ELR (cell line): ENCODE data around the gene HARS2.
"Not testable (repeated sequence)": the region's sequence is repeated elsewhere in the genome, so short reads cannot be mapped to it uniquely, and the experiment has no call there.

Experiments
- DNase-seq: peaks from one replicate; pipeline ENCODE4 v3.0.0-alpha.2; 2015; ENCODE audit warnings: low read depth

HARS2 gene

GRCh38 chr5:140700177-140701144 is 9.2 kb downstream of the HARS2 start, which contains the start of gene ZMAT2:
TSS of gene ZMAT2 (plus strand) at chr5:140700447. CDS start at chr5:140700461, 14 bp downstream.
- DNase-seq: peak; percentile 99

DNA sequence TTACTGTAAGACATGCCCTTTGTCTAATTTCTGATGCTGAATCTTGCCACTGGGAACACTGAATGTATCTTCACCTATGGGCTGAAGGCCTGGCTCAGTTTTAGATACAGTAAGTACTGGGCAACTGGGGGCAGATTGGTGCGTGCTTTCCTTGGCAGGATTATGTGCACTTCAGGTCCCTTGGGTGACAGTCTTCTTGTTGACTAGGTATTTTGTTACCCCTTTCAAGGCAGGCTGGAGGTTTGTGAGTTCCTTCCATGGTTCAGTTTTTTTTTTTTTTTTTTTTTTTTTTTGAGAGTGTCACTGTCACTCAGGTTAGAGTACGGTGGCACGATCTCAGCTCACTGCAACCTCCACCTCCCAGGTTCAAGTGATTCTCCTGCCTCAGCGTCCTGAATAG is 16.6 kb downstream of the HARS2 start:
- no peak for DNase-seq

- DNase-seq: not testable (repeated sequence)
These were observed 17.5 kb downstream of the HARS2 start for GRCh38 chr5:140708787-140709186.

DNA sequence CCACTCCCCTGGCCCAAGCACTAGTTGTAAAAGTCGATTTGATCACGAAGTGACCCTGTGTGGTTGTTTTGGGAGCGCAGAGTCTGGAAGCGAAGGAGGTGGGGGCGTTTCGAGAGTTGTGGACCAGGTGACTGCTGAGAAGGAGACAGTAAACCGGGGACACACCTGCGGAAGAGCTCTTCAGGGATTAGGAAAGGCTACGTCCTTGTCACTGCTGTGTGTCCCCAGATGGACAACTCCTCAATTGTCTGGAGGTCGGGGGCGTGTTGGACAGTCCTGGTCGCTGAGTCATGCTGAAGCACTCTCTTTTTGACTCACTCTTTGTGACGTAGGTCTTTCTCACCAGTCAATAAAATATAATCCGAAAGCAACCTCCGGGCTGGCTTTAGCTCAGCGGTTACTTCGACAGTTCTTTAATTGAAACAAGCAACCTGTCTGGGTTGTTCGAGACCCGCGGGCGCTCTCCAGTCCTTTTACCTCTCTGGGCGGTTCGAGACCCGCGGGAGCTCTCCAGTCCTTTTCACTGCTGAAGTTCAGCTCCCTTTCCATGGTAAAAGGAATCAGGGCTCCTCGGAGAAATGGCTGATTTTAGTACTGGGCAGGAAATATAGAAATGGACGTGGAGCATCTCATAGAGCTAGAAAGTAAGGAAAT is 19.8 kb downstream of the HARS2 start:
- DNase-seq: peak; percentile 99

- no peak for DNase-seq
These were observed 20.5 kb downstream of the HARS2 start for GRCh38 chr5:140711794-140712193.

- DNase-seq: no peak
These were observed 22.4 kb downstream of the HARS2 start for GRCh38 chr5:140713562-140714094.

DNA sequence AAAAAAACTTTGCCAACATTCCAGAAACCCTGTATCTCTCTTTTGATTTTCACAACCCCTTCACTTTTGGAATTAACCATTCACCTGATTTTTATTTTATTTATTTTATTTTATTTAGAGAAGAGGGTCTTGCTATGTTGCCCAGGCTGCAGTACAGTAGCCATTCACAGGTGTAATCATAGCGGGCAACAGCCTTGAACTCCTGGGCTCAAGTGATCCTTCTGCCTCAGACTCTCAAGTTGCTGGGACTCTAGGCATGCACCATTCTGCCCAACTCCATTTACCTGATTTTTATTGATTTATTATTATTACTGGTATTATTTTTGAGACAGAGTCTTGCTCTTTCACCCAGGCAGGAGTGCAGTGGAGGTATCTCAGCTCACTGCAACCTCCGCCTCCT is 25.0 kb downstream of the HARS2 start:
- DNase-seq: not testable (repeated sequence)

DNA sequence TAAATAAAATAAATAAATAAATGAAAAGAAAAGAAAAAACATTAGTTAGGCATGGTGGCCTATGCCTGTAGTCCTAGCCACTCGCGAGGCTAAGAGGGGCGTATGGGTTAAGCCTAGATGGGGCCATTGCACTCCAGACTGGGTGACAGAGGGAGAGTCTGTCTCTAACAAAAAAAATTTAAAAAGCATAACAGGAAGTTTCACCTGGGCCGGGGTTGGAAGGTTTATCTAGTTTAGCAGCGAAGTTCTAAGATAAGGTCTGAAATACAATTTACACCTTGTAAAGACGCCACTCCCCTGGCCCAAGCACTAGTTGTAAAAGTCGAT is 27.0 kb downstream of the HARS2 start:
- no peak for DNase-seq

DNA sequence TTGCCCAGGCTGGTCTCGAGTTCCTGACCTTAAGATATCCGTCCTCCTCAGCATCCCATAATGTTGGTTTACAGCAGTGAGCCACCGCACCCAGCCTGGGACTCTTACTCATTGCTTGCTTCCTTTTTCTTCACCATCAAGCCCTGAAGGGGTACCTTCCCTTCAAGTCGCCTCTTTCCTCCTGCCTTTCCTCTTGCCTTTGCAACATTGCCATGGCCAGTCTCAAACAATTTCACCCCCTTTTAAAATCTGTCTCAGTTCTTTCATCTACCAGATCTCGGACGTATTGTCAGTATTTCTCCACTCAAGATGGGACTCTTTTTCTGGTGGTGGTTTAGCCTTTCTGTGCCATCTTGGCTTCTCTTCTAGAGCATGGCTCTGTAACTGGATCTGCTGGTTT is 29.5 kb downstream of the HARS2 start:
- peak; percentile 34 for DNase-seq

GRCh38 chr5:140721395-140721794 is 30.1 kb downstream of the HARS2 start:
- not testable (repeated sequence) for DNase-seq

DNA sequence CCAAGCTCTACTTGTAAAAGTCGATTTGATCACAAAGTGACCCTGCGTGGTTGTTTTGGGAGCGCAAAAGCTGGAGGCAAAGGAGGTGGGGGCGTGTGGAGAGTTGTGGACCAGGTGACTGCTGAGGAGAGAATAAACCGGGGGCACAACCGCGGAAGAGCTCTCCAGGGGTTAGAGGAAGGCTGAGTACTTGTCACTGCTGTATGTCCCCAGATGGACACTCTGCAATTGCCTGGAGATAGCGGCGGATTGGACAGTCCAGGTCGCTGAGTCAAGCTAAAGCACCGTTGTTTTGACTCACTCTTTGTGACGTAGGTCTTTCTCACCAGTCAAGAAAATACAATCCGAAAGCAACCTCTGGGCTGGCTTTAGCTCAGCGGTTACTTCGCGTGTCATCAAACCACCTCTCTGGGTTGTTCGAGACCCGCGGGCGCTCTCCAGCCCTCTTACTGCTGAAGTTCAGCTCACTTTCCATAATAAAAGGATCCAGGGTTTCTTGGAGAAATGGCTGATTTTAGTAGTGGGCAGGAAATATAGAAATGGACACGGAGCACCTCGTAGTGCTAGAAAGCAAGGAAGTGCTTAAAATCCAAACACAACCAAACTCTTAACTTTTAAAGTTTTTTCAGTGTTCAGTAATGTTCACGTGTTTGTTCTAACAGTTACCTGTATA is 34.7 kb downstream of the HARS2 start:
- peak; percentile 97 for DNase-seq

- DNase-seq: no peak
These were observed 41.8 kb downstream of the HARS2 start for GRCh38 chr5:140733098-140733497.

- DNase-seq: peak; percentile 47
These were observed 43.1 kb downstream of the HARS2 start for GRCh38 chr5:140734354-140734753.

- DNase-seq: no peak
These were observed 46.2 kb downstream of the HARS2 start for GRCh38 chr5:140737486-140737885.

DNA sequence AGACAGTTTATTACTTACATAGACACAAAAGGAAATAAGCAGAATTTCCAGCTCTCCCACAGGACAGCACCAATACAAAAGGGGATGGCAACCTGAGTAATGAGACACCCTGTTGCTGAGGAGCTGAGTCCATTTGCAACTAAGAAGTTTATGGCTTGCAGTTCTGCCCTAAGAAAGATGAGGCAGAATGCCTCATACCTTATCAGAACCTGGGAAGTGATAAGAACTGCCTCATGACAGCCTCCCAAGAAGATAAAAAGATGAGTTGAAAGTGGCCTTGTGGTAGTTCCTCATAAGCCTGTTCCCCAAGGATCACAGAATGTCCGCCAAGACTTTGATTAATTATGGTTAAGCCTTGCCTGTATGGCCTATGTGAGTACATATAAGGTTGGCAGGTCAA is 50.7 kb downstream of the HARS2 start:
- DNase-seq: no peak
